SK-N-SH (cell line): ENCODE data around the gene LPAR1. TPM values are rescaled to one million over a fixed set of nuclear protein-coding genes. Genes with fewer than 3 reads are reported as not detected.

Experiments
- CTCF ChIA-PET: fragments of 300-600, 350-600 bp; formaldehyde crosslinking; extraction: SDS; loops from one replicate; lab custom pipeline; 2021; lab: Yijun Ruan, JAX
- POLR2A ChIA-PET: fragments of 350-600 bp; sonication (Branson Sonifier 250); formaldehyde crosslinking; extraction: SDS; loops from one replicate; lab custom pipeline; 2020; ENCODE audit warnings: antibody characterized with exemption, inconsistent platforms; lab: Yijun Ruan, JAX
- DNase-seq: peaks from one replicate; pipeline ENCODE4 v3.0.0; 2012
- H2AFZ ChIP-seq: fragments of 200-600 bp; sonication (generic); 2 replicates; pipeline ENCODE4 v1.8.1; 2016; ENCODE audit warnings: antibody characterized with exemption, mild to moderate bottlenecking, low read depth
- H3F3A ChIP-seq: fragments of 200-600 bp; sonication (generic); replicated peaks from 2 replicates; pipeline ENCODE3; 2016; ENCODE audit warnings: antibody characterized with exemption, mild to moderate bottlenecking; ENCODE audit not compliant: insufficient read depth
- H3K27ac ChIP-seq, 2 experiments: fragments of 200-500 bp in 1 of 2; fragments of 200-600 bp in 1 of 2; sonication (Bioruptor generic) in 1 of 2; sonication (generic), shearing (Covaris generic) in 1 of 2; 2 replicates each; pipeline versions ENCODE4 v1.5.1 to v1.6.1; 2014 to 2016; ENCODE audit warnings: low read depth in 2 of 2, inconsistent platforms in 1 of 2, low read length in 1 of 2, mild to moderate bottlenecking in 1 of 2, mixed read lengths in 1 of 2
- H3K27me3 ChIP-seq: fragments of 200-600 bp; sonication (generic), shearing (Covaris generic); 2 replicates; pipeline ENCODE4 v1.6.1; 2016; ENCODE audit warnings: mixed run types; ENCODE audit not compliant: insufficient read depth
- H3K36me3 ChIP-seq, 2 experiments: fragments of 200-500 bp in 1 of 2; fragments of 200-600 bp in 1 of 2; sonication (Bioruptor generic) in 1 of 2; sonication (generic) in 1 of 2; replicated peaks in 1 of 2; 2 replicates each; pipeline versions ENCODE3 to v1.5.1; 2014 to 2016; ENCODE audit warnings: low read length in 1 of 2, mild to moderate bottlenecking in 1 of 2; ENCODE audit not compliant: insufficient read depth in 2 of 2, control insufficient read depth in 1 of 2
- H3K4me1 ChIP-seq, 2 experiments: fragments of 200-500 bp in 1 of 2; fragments of 200-600 bp in 1 of 2; sonication (Bioruptor generic) in 1 of 2; sonication (generic), shearing (Covaris generic) in 1 of 2; 2 replicates each; pipeline versions ENCODE4 v1.5.1 to v1.6.1; 2014 to 2016; ENCODE audit warnings: low read depth in 1 of 2, low read length in 1 of 2, mixed run types in 1 of 2; ENCODE audit not compliant: insufficient read depth in 2 of 2, control insufficient read depth in 1 of 2
- H3K4me2 ChIP-seq: fragments of 200-600 bp; sonication (generic), shearing (Covaris generic); 2 replicates; pipeline ENCODE4 v1.6.1; 2017; ENCODE audit warnings: mixed run types
- H3K4me3 ChIP-seq, 2 experiments: fragments of 200-500 bp in 1 of 2; fragments of 200-600 bp in 1 of 2; sonication (Bioruptor generic) in 1 of 2; sonication (generic), shearing (Covaris generic) in 1 of 2; 2 replicates each; pipeline versions ENCODE4 v1.5.1 to v1.8.1; 2014 to 2016; ENCODE audit warnings: low read depth in 2 of 2, inconsistent platforms in 1 of 2, low read length in 1 of 2, mild to moderate bottlenecking in 1 of 2, mixed read lengths in 1 of 2, moderate library complexity in 1 of 2
- H3K79me2 ChIP-seq: fragments of 200-600 bp; sonication (generic); 2 replicates; pipeline ENCODE4 v1.8.1; 2017; ENCODE audit warnings: mild to moderate bottlenecking; ENCODE audit not compliant: insufficient read depth
- H3K9ac ChIP-seq: fragments of 200-600 bp; sonication (generic); 2 replicates; pipeline ENCODE4 v1.6.1; 2017; ENCODE audit warnings: mixed run types
- H3K9me2 ChIP-seq: fragments of 200-600 bp; sonication (generic); 2 replicates; pipeline ENCODE4 v1.6.1; 2017; ENCODE audit warnings: mixed run types
- H3K9me3 ChIP-seq: fragments of 200-600 bp; sonication (generic); 2 replicates; pipeline ENCODE4 v1.6.1; 2017; ENCODE audit warnings: mixed run types, mild to moderate bottlenecking, moderate library complexity
- H4K20me1 ChIP-seq: fragments of 200-600 bp; sonication (generic); 2 replicates; pipeline ENCODE4 v1.6.1; 2017; ENCODE audit warnings: mild to moderate bottlenecking, mixed run types; ENCODE audit not compliant: insufficient read depth
- GABPA ChIP-seq: IDR thresholded peaks from 2 replicates; pipeline ENCODE4 v1.4.0; 2012; ENCODE audit warnings: low read depth, mild to moderate bottlenecking
- MEF2A ChIP-seq: IDR thresholded peaks from 2 replicates; pipeline ENCODE4 v1.4.0; 2012; ENCODE audit warnings: low read depth, borderline replicate concordance
- MXI1 ChIP-seq: IDR thresholded peaks from 2 replicates; pipeline ENCODE4 v1.6.1; 2012; ENCODE audit warnings: mild to moderate bottlenecking, low read depth, low read length, improper control_type of control experiment
- NFIC ChIP-seq: IDR thresholded peaks from 2 replicates; pipeline ENCODE4 v1.4.0; 2012; ENCODE audit warnings: borderline replicate concordance
- POLR2AphosphoS5 ChIP-seq: IDR thresholded peaks from 2 replicates; pipeline ENCODE4 v1.6.1; 2012; ENCODE audit warnings: low read depth, low read length
- REST ChIP-seq: IDR thresholded peaks from 2 replicates; pipeline ENCODE4 v1.6.1; 2012; ENCODE audit warnings: mild to moderate bottlenecking, low read depth, low read length, moderate library complexity
- TAF1 ChIP-seq: IDR thresholded peaks from 2 replicates; pipeline ENCODE4 v1.6.1; 2012; ENCODE audit warnings: low read depth, mild to moderate bottlenecking, low read length, moderate library complexity, borderline replicate concordance
- TCF12 ChIP-seq: IDR thresholded peaks from 2 replicates; pipeline ENCODE4 v1.4.0; 2012
- TEAD4 ChIP-seq: IDR thresholded peaks from 2 replicates; pipeline ENCODE4 v1.4.0; 2012; ENCODE audit warnings: mild to moderate bottlenecking, borderline replicate concordance; ENCODE audit not compliant: insufficient read depth
- WGBS: methylation state at CpG from one replicate; pipeline ENCODE4 v1.1.6; 2017; ENCODE audit warnings: low lambda C conversion rate; 5-methylcytosine and 5-hydroxymethylcytosine counted together
- polyA plus RNA-seq, 3 experiments: library from polyadenylated mRNA; depleted of rRNA; stranded (reverse); fragments of >200 nt; gene quantifications; 2 replicates each; pipeline ENCODE4 v1.2.3, GENCODE V29; 2012
- TF ChIP-seq, protein P1 (sequence below): fragments of 150-350 bp; IDR thresholded peaks from 2 replicates; pipeline ENCODE4 v1.6.1; 2017; ENCODE audit warnings: antibody characterized with exemption, low read length, low read depth, borderline replicate concordance
- TF ChIP-seq, protein P2 (sequence below): IDR thresholded peaks from 2 replicates; pipeline ENCODE4; 2012
- TF ChIP-seq, protein P3 (sequence below): IDR thresholded peaks from 2 replicates; pipeline ENCODE4 v1.4.0; 2012; ENCODE audit warnings: low read depth, borderline replicate concordance

LPAR1 gene
- polyA plus RNA-seq, 1 of the 3 experiments (the other 2 are of a cell fraction): 9.4 TPM

DNA sequence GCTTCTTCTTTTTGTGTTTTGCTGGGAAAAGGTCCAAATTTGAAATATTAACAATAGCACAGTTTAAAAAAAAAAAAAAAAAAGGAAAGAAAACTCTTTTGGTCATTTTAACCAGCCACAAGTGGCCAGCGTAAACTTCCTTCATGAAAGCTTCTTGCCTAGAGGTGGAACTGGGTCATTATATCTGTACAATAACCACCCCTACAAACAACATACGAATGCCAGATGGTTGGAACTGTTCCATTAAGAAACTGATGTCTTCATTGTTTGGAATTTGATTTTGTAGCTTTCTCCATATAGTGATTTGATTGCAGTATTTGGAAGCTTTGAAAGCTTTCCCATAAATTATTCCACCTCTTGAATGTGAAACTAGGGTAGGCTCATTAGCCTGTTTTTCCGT lies 18.3 kb upstream of the LPAR1 start:
- POLR2A ChIA-PET: no interaction called here
- Histone ChIP-seq H3K4me3 (no peak overlapping the region), H3K9ac (no peak overlapping the region), H3K27me3 (no peaks in the 10 kb centered on the region), H3K9me3 (no peaks in the 10 kb centered on the region), H3K36me3 (no peaks in the 10 kb centered on the region), H4K20me1 (no peaks in the 10 kb centered on the region), H3K27ac (peak overlapping the region in 1 of 2 experiments; percentile 19; a peak in 1 of 4 replicates), H3K4me2 (no peak overlapping the region), H3F3A (no peaks in the 10 kb centered on the region), H3K4me1 (peaks cover 0 to 7% of the 10 kb centered on the region in 2 experiments; a peak in 2 of 4 replicates), H3K9me2 (no peaks in the 10 kb centered on the region), H2AFZ (peak overlapping the region; percentile 31; the same call in 1 of the 2 replicates), H3K79me2 (no peaks in the 10 kb centered on the region)
- peak; percentile 27 for DNase-seq
- WGBS: 38% methylated on average over 3 of the region's 3 CpGs
- TF ChIP-seq TCF12 (peak; percentile 72), GABPA (no peak), TEAD4 (no peak), TAF1 (no peak), REST (no peak), NFIC (peak; percentile 7; the same call in 1 of the 2 replicates), POLR2AphosphoS5 (no peak)
- TF ChIP-seq, protein P1, sequence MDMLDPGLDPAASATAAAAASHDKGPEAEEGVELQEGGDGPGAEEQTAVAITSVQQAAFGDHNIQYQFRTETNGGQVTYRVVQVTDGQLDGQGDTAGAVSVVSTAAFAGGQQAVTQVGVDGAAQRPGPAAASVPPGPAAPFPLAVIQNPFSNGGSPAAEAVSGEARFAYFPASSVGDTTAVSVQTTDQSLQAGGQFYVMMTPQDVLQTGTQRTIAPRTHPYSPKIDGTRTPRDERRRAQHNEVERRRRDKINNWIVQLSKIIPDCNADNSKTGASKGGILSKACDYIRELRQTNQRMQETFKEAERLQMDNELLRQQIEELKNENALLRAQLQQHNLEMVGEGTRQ: no peak
- CTCF ChIA-PET: no interaction called here

GRCh38 chr9:111052791-111053190 lies 14.5 kb upstream of the LPAR1 start:
- H2AFZ ChIP-seq: peak overlapping the region; percentile 75; the same call in 1 of the 2 replicates

More at GRCh38 chr9:111052791-111053190, 14.5 kb upstream of the LPAR1 start:
- ChIA-PET CTCF (no interaction called here), POLR2A (no interaction called here)
- no peaks in the 10 kb centered on the region for H3K9me2 ChIP-seq
- H4K20me1 ChIP-seq: no peaks in the 10 kb centered on the region
- H3K9me3 ChIP-seq: no peaks in the 10 kb centered on the region
- no peaks in the 10 kb centered on the region for H3K36me3 ChIP-seq
- H3K4me2 ChIP-seq: no peak overlapping the region; the same call in 1 of the 2 replicates
- peak overlapping the region in 1 of 2 experiments; percentile 53; a peak in 2 of 4 replicates for H3K27ac ChIP-seq
- DNase-seq: no peak
- TF ChIP-seq, protein P2, sequence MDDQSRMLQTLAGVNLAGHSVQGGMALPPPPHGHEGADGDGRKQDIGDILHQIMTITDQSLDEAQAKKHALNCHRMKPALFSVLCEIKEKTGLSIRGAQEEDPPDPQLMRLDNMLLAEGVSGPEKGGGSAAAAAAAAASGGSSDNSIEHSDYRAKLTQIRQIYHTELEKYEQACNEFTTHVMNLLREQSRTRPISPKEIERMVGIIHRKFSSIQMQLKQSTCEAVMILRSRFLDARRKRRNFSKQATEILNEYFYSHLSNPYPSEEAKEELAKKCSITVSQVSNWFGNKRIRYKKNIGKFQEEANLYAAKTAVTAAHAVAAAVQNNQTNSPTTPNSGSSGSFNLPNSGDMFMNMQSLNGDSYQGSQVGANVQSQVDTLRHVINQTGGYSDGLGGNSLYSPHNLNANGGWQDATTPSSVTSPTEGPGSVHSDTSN: no peak
- no peak for TF ChIP-seq TAF1
- TF ChIP-seq MXI1: no peak
- peak; percentile 10; the same call in 1 of the 2 replicates for TF ChIP-seq TCF12
- no peak for TF ChIP-seq MEF2A
- TF ChIP-seq, protein P3, sequence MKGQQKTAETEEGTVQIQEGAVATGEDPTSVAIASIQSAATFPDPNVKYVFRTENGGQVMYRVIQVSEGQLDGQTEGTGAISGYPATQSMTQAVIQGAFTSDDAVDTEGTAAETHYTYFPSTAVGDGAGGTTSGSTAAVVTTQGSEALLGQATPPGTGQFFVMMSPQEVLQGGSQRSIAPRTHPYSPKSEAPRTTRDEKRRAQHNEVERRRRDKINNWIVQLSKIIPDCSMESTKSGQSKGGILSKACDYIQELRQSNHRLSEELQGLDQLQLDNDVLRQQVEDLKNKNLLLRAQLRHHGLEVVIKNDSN: no peak
- TF ChIP-seq, all 33 proteins: peak for 1
- Histone ChIP-seq H3K9ac (no peak overlapping the region), H3K27me3 (no peaks in the 10 kb centered on the region), H3K4me1 (peaks cover 0 to 7% of the 10 kb centered on the region in 2 experiments; a peak in 2 of 4 replicates), H3K79me2 (no peaks in the 10 kb centered on the region), H3F3A (no peaks in the 10 kb centered on the region), H3K4me3 (no peak overlapping the region)
- 46% methylated on average over 2 of the region's 2 CpGs for WGBS
